K562 (cell line): ENCODE measurements around the gene COL28A1. TPM values are rescaled to one million over a fixed set of nuclear protein-coding genes. Genes with fewer than 3 reads are reported as not detected.

ENCODE experiments used
- ATAC-seq: fragments of 200-7000 bp; cut with Tn5 transposase; 3 replicates; pipeline ENCODE4 v1.9.1; 2020; ENCODE audit warnings: moderate library complexity
- BruUV-seq: library from RNA; stranded (reverse); fragments of 400-500 nt; replicated peaks from 2 replicates; lab custom pipeline; 2021; lab: Mats Ljungman, UMichigan
- CTCF ChIA-PET: fragments of 300-600 bp; formaldehyde crosslinking; extraction: SDS; loops from one replicate; lab custom pipeline; 2021; ENCODE audit warnings: low intra/inter-chr PET ratio; lab: Yijun Ruan, JAX
- POLR2A ChIA-PET: fragments of 300-600, 350-650 bp; sonication (Branson Sonifier 250); formaldehyde crosslinking; extraction: SDS; loops from one replicate; lab custom pipeline; 2021; ENCODE audit warnings: antibody characterized with exemption, inconsistent platforms; lab: Yijun Ruan, JAX
- DNase-seq, 4 experiments: peaks; one replicate each; pipeline versions ENCODE4 v3.0.0 to v3.0.0-alpha.2; 2011 to 2018; ENCODE audit warnings: low spot score in 3 of 4, mixed read lengths in 3 of 4; ENCODE audit errors: extremely low read depth in 1 of 4
- FAIRE-seq: peaks from 2 replicates; lab custom pipeline; 2011; peaks lifted over from hg19 to GRCh38; lab: Jason Lieb, UNC
- H2AFZ ChIP-seq: 2 replicates; pipeline ENCODE4 v1.6.0; 2011; ENCODE audit warnings: low read depth, low read length, control low read depth, inconsistent platforms
- H3K27ac ChIP-seq: fragments of 200-600 bp; 3 replicates; pipeline ENCODE4 v1.8.0; 2011; ENCODE audit warnings: low read depth, mild to moderate bottlenecking, control low read depth, inconsistent platforms, low read length, moderate library complexity, mixed read lengths; ENCODE audit errors: extremely low read depth
- H3K27me3 ChIP-seq, 2 experiments: fragments of 300-600 bp in 1 of 2; 2 replicates in 1 of 2; 3 replicates in 1 of 2; pipeline versions ENCODE4 v1.6.0 to v1.8.0; 2011; ENCODE audit warnings: inconsistent platforms in 2 of 2, low read length in 2 of 2, mild to moderate bottlenecking in 1 of 2, mixed read lengths in 1 of 2, moderate library complexity in 1 of 2; ENCODE audit not compliant: control insufficient read depth in 2 of 2, insufficient read depth in 2 of 2
- H3K36me3 ChIP-seq: fragments of 300-600 bp; 3 replicates; pipeline ENCODE4 v1.8.0; 2011; ENCODE audit warnings: mild to moderate bottlenecking, low read length, inconsistent platforms; ENCODE audit not compliant: control insufficient read depth, insufficient read depth
- H3K4me1 ChIP-seq, 2 experiments: fragments of 200-600 bp in 1 of 2; replicated peaks in 1 of 2; 2 replicates in 1 of 2; 3 replicates in 1 of 2; pipeline versions ENCODE4 v1.5.1 to v1.8.0; 2011; ENCODE audit warnings: inconsistent platforms in 2 of 2, low read length in 2 of 2, mild to moderate bottlenecking in 1 of 2, mixed read lengths in 1 of 2, moderate library complexity in 1 of 2; ENCODE audit not compliant: control insufficient read depth in 2 of 2, insufficient read depth in 2 of 2
- H3K4me2 ChIP-seq: 2 replicates; pipeline ENCODE4 v1.6.1; 2011; ENCODE audit warnings: low read length, control low read depth, inconsistent platforms, mixed read lengths; ENCODE audit not compliant: insufficient read depth
- H3K4me3 ChIP-seq: fragments of 200-600 bp; sonication (generic), shearing (Covaris generic); 2 replicates; pipeline ENCODE4 v1.5.1; 2016; ENCODE audit warnings: control low read depth, inconsistent platforms
- H3K79me2 ChIP-seq: fragments of 200-600 bp; 3 replicates; pipeline ENCODE4 v1.8.0; 2011; ENCODE audit warnings: low read length, inconsistent platforms; ENCODE audit not compliant: control insufficient read depth, insufficient read depth
- H3K9ac ChIP-seq, 2 experiments: 2 replicates each; pipeline versions ENCODE4 v1.6.0 to v1.6.1; 2011; ENCODE audit warnings: low read depth in 2 of 2, low read length in 2 of 2, control low read depth in 1 of 2, inconsistent platforms in 1 of 2, mild to moderate bottlenecking in 1 of 2, mixed read lengths in 1 of 2; ENCODE audit not compliant: insufficient read depth in 1 of 2
- H3K9me1 ChIP-seq: one replicate; pipeline ENCODE4 v1.6.0; 2011; ENCODE audit warnings: inconsistent platforms, mild to moderate bottlenecking, low read length, moderate library complexity; ENCODE audit not compliant: control insufficient read depth, insufficient read depth
- H3K9me3 ChIP-seq: replicated peaks from 2 replicates; pipeline ENCODE4 v1.5.1; 2011; ENCODE audit warnings: low read depth, low read length, inconsistent platforms; ENCODE audit not compliant: control insufficient read depth, insufficient read depth
- H4K20me1 ChIP-seq: replicated peaks from 2 replicates; pipeline ENCODE4 v1.6.1; 2011; ENCODE audit warnings: low read length, inconsistent platforms, mixed read lengths; ENCODE audit not compliant: control insufficient read depth, insufficient read depth
- CBFA2T2 ChIP-seq: fragments of 450-650 bp; conservative IDR thresholded peaks from 2 replicates; pipeline ENCODE4 v1.6.1; 2017; ENCODE audit warnings: mild to moderate bottlenecking
- GABPB2 ChIP-seq: fragments of 250-450 bp; sonication (Bioruptor Pico); conservative IDR thresholded peaks from 2 replicates; pipeline ENCODE4 v1.5.1; 2021; ENCODE audit warnings: mild to moderate bottlenecking
- HDAC8 ChIP-seq: fragments of 450-650 bp; IDR thresholded peaks from 2 replicates; pipeline ENCODE4 v1.6.1; 2016; ENCODE audit warnings: mild to moderate bottlenecking, missing genetic modification characterization, moderate library complexity, missing compliant biosample characterization
- MTA1 ChIP-seq: fragments of 450-650 bp; IDR thresholded peaks from 2 replicates; pipeline ENCODE4 v1.6.1; 2017; ENCODE audit warnings: borderline replicate concordance
- NFE2L1 ChIP-seq: fragments of 450-650 bp; IDR thresholded peaks from 2 replicates; pipeline ENCODE4 v1.6.1; 2016; ENCODE audit warnings: missing genetic modification characterization, low read depth, mild to moderate bottlenecking, missing compliant biosample characterization, moderate library complexity, borderline replicate concordance
- PURB ChIP-seq: sonication (generic); formaldehyde crosslinking; IDR thresholded peaks from 2 replicates; pipeline ENCODE4 v1.9.0; 2021; ENCODE audit warnings: low read depth, mild to moderate bottlenecking, missing genetic modification reagents
- RHOXF2B ChIP-seq: fragments of 250-450 bp; sonication (Bioruptor Pico); conservative IDR thresholded peaks from 2 replicates; pipeline ENCODE4 v1.5.1; 2021
- SMARCA4 ChIP-seq: fragments of 450-650 bp; IDR thresholded peaks from 2 replicates; pipeline ENCODE4 v1.6.1; 2016
- SPI1 ChIP-seq: IDR thresholded peaks from 2 replicates; pipeline ENCODE4 v1.6.1; 2011; ENCODE audit warnings: low read depth, low read length, control low read depth, borderline replicate concordance
- SRSF1 ChIP-seq: fragments of 200-400 bp; formaldehyde crosslinking; IDR thresholded peaks from 2 replicates; pipeline ENCODE4 v1.6.1; 2017; ENCODE audit warnings: mild to moderate bottlenecking, low read depth, low read length, moderate library complexity
- TAF15 ChIP-seq: fragments of 200-400 bp; formaldehyde crosslinking; IDR thresholded peaks from 2 replicates; pipeline ENCODE4 v1.6.1; 2017; ENCODE audit warnings: mild to moderate bottlenecking, low read depth, low read length, moderate library complexity
- TARDBP ChIP-seq: fragments of 450-650 bp; IDR thresholded peaks from 2 replicates; pipeline ENCODE4 v1.6.1; 2016
- TCF3 ChIP-seq: sonication (generic); formaldehyde crosslinking; IDR thresholded peaks from 2 replicates; pipeline ENCODE4 v1.4.0; 2020; ENCODE audit warnings: mild to moderate bottlenecking, missing genetic modification reagents
- TCF7 ChIP-seq: sonication (generic); IDR thresholded peaks from 2 replicates; pipeline ENCODE4 v1.6.1; 2016; ENCODE audit warnings: antibody characterized with exemption, borderline replicate concordance
- THAP7 ChIP-seq: fragments of 250-450 bp; sonication (Bioruptor Pico); IDR thresholded peaks from 2 replicates; pipeline ENCODE4 v1.5.0; 2021
- ZBTB26 ChIP-seq: fragments of 450-650 bp; formaldehyde crosslinking; IDR thresholded peaks from 2 replicates; pipeline ENCODE4 v1.4.0; 2022; ENCODE audit warnings: missing genetic modification characterization
- ZEB2 ChIP-seq: fragments of 450-650 bp; IDR thresholded peaks from 2 replicates; pipeline ENCODE4 v1.6.1; 2016
- ZNF274 ChIP-seq: IDR thresholded peaks from 2 replicates; pipeline ENCODE4 v1.6.1; 2011; ENCODE audit warnings: low read depth, mild to moderate bottlenecking, low read length, moderate library complexity, borderline replicate concordance
- ZNF57 ChIP-seq: fragments of 450-650 bp; formaldehyde crosslinking; IDR thresholded peaks from 2 replicates; pipeline ENCODE4 v1.4.0; 2020; ENCODE audit warnings: mild to moderate bottlenecking, moderate library complexity
- ZNF717 ChIP-seq: fragments of 250-450 bp; sonication (Bioruptor Pico); IDR thresholded peaks from 2 replicates; pipeline ENCODE4 v1.5.0; 2021
- WGBS: fragments of 100-300 bp; shearing (Covaris generic); methylation state at CpG from one replicate; pipeline ENCODE4 v1.1.6; 2016; ENCODE audit warnings: low coverage, mixed read lengths; ENCODE audit not compliant: insufficient coverage; ENCODE audit errors: missing lambda C conversion rate; 5-methylcytosine and 5-hydroxymethylcytosine counted together
- in situ Hi-C: fragments of 300-500 bp; cut with MboI; formaldehyde crosslinking; loops from 4 replicates; pipeline ENCODE4 v1.15.0; 2018; ENCODE audit warnings: inconsistent platforms, mixed read lengths
- intact Hi-C: fragments of 100-400 bp; cut with micrococcal nuclease; formaldehyde crosslinking; loops from 2 replicates; pipeline ENCODE4 v1.14.2; 2022
- polyA plus RNA-seq, 8 experiments: library from polyadenylated mRNA; depleted of rRNA in 4 of 8; stranded (reverse) in 5 of 8; unstranded in 3 of 8; fragments of >200 nt; fragmentation: Nextera tagmentation in 2 of 8; fragmentation: Illumina TruSeq in 1 of 8; extraction: Ambion mirVana in 2 of 8; extraction: Trizol in 1 of 8; gene quantifications; 2 replicates each; pipeline versions ENCODE4 v1.2.1 to v1.2.3, GENCODE V29; 2011 to 2014; ENCODE audit warnings: inconsistent platforms in 1 of 8, missing spikeins in 1 of 8
- total RNA-seq, 7 experiments: library from RNA; depleted of rRNA in 6 of 7; stranded (reverse); fragments of >200 nt in 6 of 7; fragmentation: Illumina TruSeq in 2 of 7; extraction: Trizol in 2 of 7; gene quantifications; 2 replicates each; pipeline versions ENCODE4 v1.2.1 to v1.2.3, GENCODE V29; 2011 to 2021; ENCODE audit warnings: low replicate concordance in 1 of 7

The COL28A1 gene
- total and polyA plus RNA-seq, 9 of the 15 experiments (the other 6 are each of a cell fraction or from before 2014, with no cell fraction given) = 0.03 to 0.13 (median 0.05) TPM; not detected in 3

- ChIA-PET POLR2A (no interaction called here), CTCF (no interaction called here)
- no peak for ATAC-seq
- H3K4me3 ChIP-seq = no peak overlapping the region
- FAIRE-seq = no peak
- no peaks in the 10 kb centered on the region for H3K36me3 ChIP-seq
- BruUV-seq = no TSS peak
- H3K4me1 ChIP-seq = no peaks in the 10 kb centered on the region
- no peaks in the 10 kb centered on the region for H3K9me1 ChIP-seq
- no peak overlapping the region for H3K4me2 ChIP-seq
- DNase-seq = no peak
- intact Hi-C loops (no loop called here), in situ Hi-C loops (no loop called here)
- no peak for TF ChIP-seq SRSF1
- TF ChIP-seq ZNF274 = no peak
- no peak for TF ChIP-seq TAF15
- no peak for TF ChIP-seq TCF7
- TF ChIP-seq HDAC8 (tag) = no peak
- no peak for TF ChIP-seq RHOXF2B (CRISPR knock-in tag)
- TF ChIP-seq CBFA2T2 = no peak
- TF ChIP-seq NFE2L1 = no peak
- TF ChIP-seq THAP7 (CRISPR knock-in tag) = no peak
- no peak for TF ChIP-seq PURB (CRISPR knock-in tag)
- no peak for TF ChIP-seq ZBTB26 (CRISPR knock-in tag)
- no peak for TF ChIP-seq GABPB2 (CRISPR knock-in tag)
- no peak for TF ChIP-seq SMARCA4
- TF ChIP-seq ZEB2 = no peak
- TF ChIP-seq TARDBP = no peak
- TF ChIP-seq MTA1 = no peak
- no peak for TF ChIP-seq TCF3
- TF ChIP-seq SPI1 = no peak
- no peak for TF ChIP-seq ZNF717
- TF ChIP-seq ZNF57 (CRISPR knock-in tag) = no peak
- H3K9me3 ChIP-seq = no peaks in the 10 kb centered on the region
- no peak overlapping the region for H2AFZ ChIP-seq
- no peak overlapping the region for H3K27ac ChIP-seq
- H4K20me1 ChIP-seq = no peaks in the 10 kb centered on the region
- H3K9ac ChIP-seq = no peak overlapping the region
- WGBS = 0% methylated on average over 2 of the region's 2 CpGs
- H3K27me3 ChIP-seq = no peaks in the 10 kb centered on the region
- H3K79me2 ChIP-seq = no peaks in the 10 kb centered on the region
Measured at GRCh38 chr7:7496311-7496710, 39.4 kb downstream of the COL28A1 start.
